ENCODE data around the gene NFKB1.

NFKB1 gene

GRCh38 chr4:102631616-102632015 is 130.5 kb downstream of the NFKB1 start:
- DNase-seq (ENCODE audit: low read depth), result no peak

- DNase-seq (ENCODE audit: low read depth), result no peak
These were observed 131.3 kb downstream of the NFKB1 start for GRCh38 chr4:102632241-102633065.

- DNase-seq (ENCODE audit: low read depth), result no peak
These were observed 131.9 kb downstream of the NFKB1 start for GRCh38 chr4:102633100-102633499.

GRCh38 chr4:102637391-102637790 is 136.2 kb downstream of the NFKB1 start:
- DNase-seq (ENCODE audit: low read depth), result no peak

GRCh38 chr4:102638621-102639020 is 137.5 kb downstream of the NFKB1 start:
- DNase-seq (ENCODE audit: low read depth), result no peak

- no peak for DNase-seq (ENCODE audit: low read depth)
These were observed 138.4 kb downstream of the NFKB1 start for GRCh38 chr4:102639598-102639997.

GRCh38 chr4:102640669-102641068 is 139.5 kb downstream of the NFKB1 start:
- DNase-seq (ENCODE audit: low read depth), result no peak

GRCh38 chr4:102641793-102642192 is 140.6 kb downstream of the NFKB1 start:
- DNase-seq (ENCODE audit: low read depth), result no peak

GRCh38 chr4:102642631-102643298 is 141.6 kb downstream of the NFKB1 start:
- DNase-seq (ENCODE audit: low read depth), result no peak

- no peak for DNase-seq (ENCODE audit: low read depth)
These were observed 146.0 kb downstream of the NFKB1 start for GRCh38 chr4:102647117-102647516.

- no peak for DNase-seq (ENCODE audit: low read depth)
These were observed 156.0 kb downstream of the NFKB1 start for GRCh38 chr4:102657206-102657605.

GRCh38 chr4:102663073-102663472 is 161.9 kb downstream of the NFKB1 start:
- no peak for DNase-seq (ENCODE audit: low read depth)

GRCh38 chr4:102665527-102665926 is 164.4 kb downstream of the NFKB1 start:
- DNase-seq (ENCODE audit: low read depth), result no peak
